ENCODE results near the gene TEP1.
"Not testable (repeated sequence)": the region's sequence is repeated elsewhere in the genome, so short reads cannot be mapped to it uniquely, and the experiment has no call there.

TEP1 gene

DNA sequence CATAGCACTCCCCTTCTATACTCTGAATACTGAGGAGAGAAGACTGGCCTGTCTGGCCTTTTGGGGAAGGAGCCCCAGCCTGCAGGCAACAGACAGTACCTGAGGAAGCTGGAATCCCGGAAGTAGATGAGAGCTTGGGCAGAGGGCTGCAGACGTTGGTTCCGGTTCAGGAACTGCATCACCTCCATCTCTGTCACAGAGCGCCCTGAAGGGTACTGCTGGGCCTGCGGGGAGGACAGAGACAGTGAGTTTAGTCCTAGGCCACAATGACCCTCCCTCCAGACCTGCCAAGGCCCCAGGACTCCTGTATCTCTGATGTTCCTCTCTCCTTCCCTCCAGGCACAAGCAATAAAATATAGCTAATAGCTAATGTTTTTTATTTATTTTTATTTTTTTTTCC, 28.4 kb downstream of the TEP1 start:
- DNase-seq = no peak

DNA sequence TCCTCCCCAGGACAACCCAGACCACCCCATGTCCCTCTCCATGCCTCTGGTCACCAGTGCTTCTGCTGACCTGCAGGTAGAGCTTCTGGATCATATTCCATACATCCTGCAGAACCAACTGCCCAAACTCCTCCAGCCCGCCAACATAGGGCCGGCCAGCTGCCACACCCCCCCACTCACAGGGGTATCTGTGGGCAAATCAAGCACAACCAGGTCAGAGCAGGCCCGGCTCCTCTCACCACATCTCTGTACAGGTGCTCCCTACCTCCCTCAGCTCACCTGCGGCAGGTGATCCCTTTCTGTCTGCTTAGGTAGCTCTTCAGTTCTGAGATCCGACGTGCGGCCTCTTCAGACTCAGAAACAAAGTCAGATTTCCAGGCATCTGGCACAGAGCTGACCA, 29.0 kb downstream of the TEP1 start:
- no peak for DNase-seq

- no peak for DNase-seq
These were observed 29.7 kb downstream of the TEP1 start for GRCh38 chr14:20383636-20384035.

- no peak for DNase-seq
These were observed 30.3 kb downstream of the TEP1 start for GRCh38 chr14:20383032-20383431.

DNA sequence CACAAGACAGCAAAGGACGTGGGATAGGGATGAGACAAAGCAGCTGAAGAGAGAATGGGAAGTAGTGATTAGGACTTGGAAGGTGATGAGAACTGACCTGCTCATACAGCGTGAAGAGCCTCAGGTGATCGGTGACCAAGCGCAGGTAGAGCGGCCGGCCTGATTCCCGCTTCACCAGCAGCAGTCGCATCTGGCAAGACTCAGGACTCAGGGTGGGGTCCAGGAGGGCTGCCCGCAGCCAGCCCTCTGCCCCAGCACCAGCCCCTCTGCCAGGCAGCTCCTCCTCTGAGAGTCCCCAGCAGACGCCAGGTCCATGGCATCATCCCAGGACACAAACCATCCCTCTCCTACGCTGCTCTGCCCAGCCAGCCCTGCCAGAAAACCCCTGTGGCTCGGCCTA, 30.8 kb downstream of the TEP1 start:
- no peak for DNase-seq

DNA sequence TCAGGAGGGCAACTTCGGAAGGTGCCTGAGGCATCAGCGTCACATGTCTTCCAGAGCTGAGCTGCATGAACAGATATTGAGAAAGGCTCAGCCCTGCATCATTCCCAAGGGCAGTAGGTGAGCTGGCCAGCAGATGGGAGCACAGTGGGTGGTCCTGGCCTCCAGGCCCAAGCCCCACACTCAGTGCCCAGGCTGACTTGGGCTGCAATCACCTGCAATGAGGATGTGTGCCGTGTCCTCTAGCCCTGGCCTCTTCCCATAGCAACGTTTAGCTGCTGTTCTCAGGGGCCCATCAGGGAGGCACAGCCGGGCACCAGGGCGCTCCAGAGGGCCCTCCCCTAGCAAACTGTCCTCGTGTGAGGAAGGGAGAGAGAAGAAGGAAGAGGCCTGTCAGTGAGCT, 32.0 kb downstream of the TEP1 start:
- DNase-seq = no peak

DNA sequence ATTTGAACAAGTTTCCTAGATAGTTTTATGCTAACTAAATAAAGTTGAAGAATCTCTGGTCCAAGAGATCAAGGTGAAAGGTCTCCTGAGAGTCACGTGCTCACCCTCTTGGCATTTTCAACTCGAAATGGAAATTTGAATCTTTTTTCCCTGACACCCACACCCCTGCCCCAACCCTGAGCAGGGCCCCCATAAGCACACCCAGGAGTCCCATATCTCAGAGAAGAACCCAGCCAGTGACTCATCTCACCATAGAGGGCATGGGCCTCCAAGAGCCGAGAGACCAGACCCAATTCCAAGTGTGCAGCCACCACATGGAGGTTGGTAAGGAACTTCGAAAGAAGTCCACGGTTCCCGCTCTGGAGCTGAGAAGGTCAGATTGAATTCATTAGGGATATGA, 32.6 kb downstream of the TEP1 start:
- no peak for DNase-seq

DNA sequence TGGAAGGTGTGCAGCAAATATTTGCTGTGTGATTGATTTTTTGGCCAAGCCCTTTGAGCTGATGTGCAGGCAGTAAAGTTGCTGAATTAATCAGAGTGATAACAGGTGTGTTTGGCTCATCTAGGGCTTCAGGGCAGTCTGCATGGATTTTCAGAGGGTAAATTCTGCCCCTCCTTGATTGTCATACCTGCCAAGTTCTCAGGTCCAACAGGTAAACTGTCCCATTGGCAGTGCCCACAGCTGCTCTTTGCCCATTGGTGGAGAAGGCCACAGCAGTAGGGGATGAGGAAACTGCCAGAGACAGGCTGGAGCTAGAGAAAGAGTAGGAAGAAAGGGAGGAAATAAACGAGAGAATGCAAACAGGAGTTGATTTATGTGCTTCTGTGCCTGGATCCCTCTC, 33.6 kb downstream of the TEP1 start:
- no peak for DNase-seq

DNA sequence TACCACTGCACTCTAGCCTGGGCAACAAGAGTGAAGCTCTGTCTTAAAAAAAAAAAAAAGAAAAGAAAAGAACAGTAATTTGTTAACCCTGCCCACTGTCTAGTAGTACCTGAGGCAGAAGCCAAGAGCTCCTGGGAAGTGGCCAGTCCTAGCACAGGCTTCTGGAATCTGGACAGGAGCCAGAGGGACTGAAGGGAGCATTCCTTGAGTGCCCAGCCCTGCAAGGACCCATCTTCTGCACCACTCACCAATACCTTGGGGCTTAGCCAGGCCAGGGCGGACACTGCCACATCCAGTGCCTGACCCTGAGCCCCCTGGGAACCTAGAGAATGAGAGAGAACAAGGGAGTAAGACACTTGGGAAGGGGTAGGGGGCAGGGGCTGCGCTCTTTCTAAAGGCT, 36.1 kb downstream of the TEP1 start:
- no peak for DNase-seq

GRCh38 chr14:20376071-20376588, 37.2 kb downstream of the TEP1 start:
- no peak for DNase-seq

DNA sequence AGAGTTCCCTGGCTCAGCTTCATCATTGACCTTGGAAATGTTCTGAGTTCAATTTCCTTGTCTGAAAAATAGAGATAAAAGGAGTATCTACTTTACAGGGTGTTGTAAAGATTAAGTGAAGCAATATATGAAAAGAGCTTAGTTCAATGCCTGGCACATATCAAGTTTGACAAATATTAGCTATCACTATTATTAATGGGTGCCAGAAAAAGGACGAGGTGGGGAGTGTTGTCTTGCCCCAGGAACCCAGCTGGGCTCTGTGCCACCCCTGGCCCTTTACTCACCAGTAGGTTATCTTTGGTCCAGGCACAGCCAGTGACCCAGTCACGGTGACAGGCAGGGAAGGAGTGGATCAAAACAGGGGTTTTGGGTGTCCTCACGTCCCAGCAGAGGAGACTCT, 37.8 kb downstream of the TEP1 start:
- DNase-seq = no peak

DNA sequence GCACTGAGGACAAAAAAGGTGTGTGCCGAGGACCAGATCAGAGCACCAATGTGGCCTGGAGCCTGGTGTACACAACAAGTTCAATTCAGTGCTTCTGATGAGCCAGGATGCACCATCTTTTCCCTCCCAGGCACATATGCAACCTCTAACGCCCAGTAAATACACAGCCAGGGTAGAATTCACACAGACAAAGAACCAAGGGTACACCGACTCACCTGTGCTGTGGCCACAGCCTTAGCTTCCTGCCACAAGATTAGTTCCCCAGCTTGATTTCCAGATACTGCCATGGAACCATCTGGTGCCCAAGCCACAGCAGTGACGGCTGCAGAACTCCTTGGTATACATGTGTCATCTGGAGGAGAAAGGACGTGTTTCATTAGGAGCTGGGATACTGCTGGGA, 40.5 kb downstream of the TEP1 start:
- DNase-seq = no peak

DNA sequence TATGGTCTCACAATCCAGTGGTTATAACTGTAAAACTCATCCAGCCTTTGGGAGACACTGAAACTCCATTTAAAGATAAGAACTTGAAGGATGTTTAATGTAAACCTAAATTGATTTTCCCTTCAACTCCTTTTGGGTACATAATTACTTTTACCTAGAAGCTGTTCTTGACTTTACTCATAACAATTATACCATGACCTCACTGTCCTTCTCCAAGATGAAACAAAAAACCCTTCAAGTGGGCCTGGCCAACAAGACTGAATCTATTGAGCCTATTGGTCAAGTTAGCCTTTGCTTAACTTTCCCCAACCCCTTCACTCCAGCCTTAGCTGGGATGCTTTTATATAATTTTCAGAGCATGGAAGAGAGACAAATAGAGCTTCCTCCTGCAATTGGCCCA, 47.4 kb downstream of the TEP1 start:
- DNase-seq = no peak

GRCh38 chr14:20358474-20358873, 54.8 kb downstream of the TEP1 start:
- not testable (repeated sequence) for DNase-seq

- DNase-seq = peak; percentile 10
These were observed 56.9 kb downstream of the TEP1 start for GRCh38 chr14:20356422-20356821.

- DNase-seq = no peak
These were observed 62.4 kb downstream of the TEP1 start for GRCh38 chr14:20350860-20351259.

DNA sequence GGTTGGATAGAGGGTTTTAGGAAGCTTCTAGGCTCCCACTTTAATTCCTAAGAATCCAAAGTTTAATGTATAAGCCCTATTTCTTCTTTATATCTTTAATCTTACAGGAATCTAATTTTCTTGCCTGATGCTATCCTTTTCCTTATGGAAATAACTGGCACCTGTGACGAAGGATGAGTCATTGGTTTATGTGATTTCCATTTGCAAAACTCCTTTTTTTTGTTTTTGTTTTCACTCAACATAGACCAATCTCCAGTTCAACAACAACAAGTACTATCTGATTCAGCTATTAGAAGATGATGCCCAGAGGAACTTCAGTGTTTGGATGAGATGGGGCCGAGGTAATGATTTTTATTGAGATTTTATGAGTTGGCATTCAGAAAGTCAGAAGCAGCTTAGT, 63.0 kb downstream of the TEP1 start:
- no peak for DNase-seq

DNA sequence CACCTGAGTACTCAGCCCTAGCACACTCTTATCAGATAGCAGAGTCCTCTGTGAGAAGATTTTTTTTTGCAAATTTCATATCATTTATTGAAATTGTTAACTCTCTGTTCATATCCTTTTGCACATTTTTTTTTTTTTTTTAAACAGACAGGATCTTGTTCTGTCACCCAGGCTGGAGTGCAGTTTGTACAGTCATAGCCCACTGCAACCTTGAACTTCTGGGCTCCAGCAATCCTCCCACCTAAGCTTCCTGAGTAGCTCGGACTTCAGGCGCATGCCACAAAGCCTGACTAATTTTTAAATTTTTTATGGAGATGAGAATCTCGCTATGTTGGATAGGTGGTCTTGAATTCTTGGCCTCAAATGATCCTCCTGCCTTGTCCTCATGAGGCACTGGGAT, 65.6 kb downstream of the TEP1 start:
- DNase-seq = no peak

GRCh38 chr14:20346713-20347112, 66.6 kb downstream of the TEP1 start:
- no peak for DNase-seq

GRCh38 chr14:20345366-20345765, 67.9 kb downstream of the TEP1 start:
- no peak for DNase-seq

- DNase-seq = peak; percentile 14
These were observed 69.5 kb downstream of the TEP1 start for GRCh38 chr14:20343862-20344220.

DNA sequence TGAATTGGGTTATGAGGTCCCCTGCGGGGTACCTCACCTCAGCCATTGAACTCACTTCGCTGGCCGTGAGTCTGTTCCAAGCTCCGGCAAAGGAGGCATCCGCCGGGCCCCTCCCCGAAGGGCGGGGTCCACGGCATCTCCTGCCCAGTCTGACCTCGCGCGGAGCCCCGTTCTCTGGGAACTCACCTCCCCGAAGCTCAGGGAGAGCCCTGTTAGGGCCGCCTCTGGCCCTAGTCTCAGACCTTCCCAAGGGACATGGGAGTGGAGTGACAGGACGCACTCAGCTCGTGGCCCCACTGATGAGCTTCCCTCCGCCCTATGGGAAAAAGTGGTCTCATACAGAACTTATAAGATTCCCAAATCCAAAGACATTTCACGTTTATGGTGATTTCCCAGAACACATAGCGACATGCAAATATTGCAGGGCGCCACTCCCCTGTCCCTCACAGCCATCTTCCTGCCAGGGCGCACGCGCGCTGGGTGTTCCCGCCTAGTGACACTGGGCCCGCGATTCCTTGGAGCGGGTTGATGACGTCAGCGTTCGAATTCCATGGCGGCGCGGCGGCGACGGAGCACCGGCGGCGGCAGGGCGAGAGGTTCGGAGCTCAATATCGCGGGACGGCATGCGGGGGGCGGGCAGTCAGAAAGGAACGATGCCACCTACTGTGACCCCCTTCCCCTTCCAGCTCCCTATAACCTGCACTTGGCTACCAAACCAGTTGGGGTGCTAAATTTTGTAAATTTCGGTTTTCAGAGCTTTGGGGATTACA, 70.0 kb downstream of the TEP1 start, which contains the start of gene PARP2:
TSS of gene PARP2 (plus strand) at position 544 of the 770 bp plus-strand sequence. CDS start at position 551, 7 bp downstream.
- DNase-seq = peak; percentile 100

GRCh38 chr14:20341646-20342045, 71.7 kb downstream of the TEP1 start:
- no peak for DNase-seq

GRCh38 chr14:20341032-20341431, 72.3 kb downstream of the TEP1 start:
- not testable (repeated sequence) for DNase-seq

- DNase-seq = no peak
These were observed 79.3 kb downstream of the TEP1 start for GRCh38 chr14:20334017-20334416.
